ENCODE measurements around the gene RNFT2. TPM values are rescaled to one million over a fixed set of nuclear protein-coding genes. Genes with fewer than 3 reads are reported as not detected.

RNFT2 gene
- total and polyA plus RNA-seq, 2 donors from 2014 or later = 4.3 to 6.8 TPM

- Histone ChIP-seq H3K4me3 (ENCODE audit: low read length in 3 of 3) (peak overlapping the region; percentile 64 to 93 (median 84)), H3K27me3 (ENCODE audit: control insufficient read depth, insufficient read depth, low read length) (no peaks in the 10 kb centered on the region), H3K4me1 (ENCODE audit: control insufficient read depth in 2 of 3, insufficient read depth in 2 of 3, low read depth in 1 of 3, low read length in 3 of 3) (peaks cover 3 to 9% (median 4%) of the 10 kb centered on the region in 3 donors), H3K9me3 (ENCODE audit: control insufficient read depth in 2 of 3, insufficient read depth in 1 of 3, low read length in 3 of 3) (no peaks in the 10 kb centered on the region), H3K36me3 (ENCODE audit: control insufficient read depth in 2 of 3, insufficient read depth in 3 of 3, low read length in 3 of 3) (no peaks in the 10 kb centered on the region), H3K9ac (ENCODE audit: low read length in 3 of 3) (peak overlapping the region; percentile 30 to 99 (median 93)), H3K27ac (ENCODE audit: low read depth in 2 of 2, low read length in 2 of 2) (peak overlapping the region; percentile 85 to 98)
- DNase-seq (peak; percentile 93 to 97 (median 97)), FAIRE-seq (no peak)
- TF ChIP-seq CTCF (IDR thresholded peaks at IDR 0.05; ENCODE audit: borderline replicate concordance, extremely low read depth, insufficient read depth) = no peak
- intact Hi-C loops (cut with DNase I) = no loop called here
Measured at GRCh38 chr12:116818948-116819832, 81.1 kb downstream of the RNFT2 start.

GRCh38 chr12:116820064-116820656, 82.0 kb downstream of the RNFT2 start:
- no peaks in the 10 kb centered on the region for H3K27me3 ChIP-seq (ENCODE audit: control insufficient read depth, insufficient read depth, low read length)
- FAIRE-seq (no peak), DNase-seq (peak in 1 of 5 donors; percentile 58)
- H3K4me3 ChIP-seq (ENCODE audit: low read length in 3 of 3) = peak overlapping the region in 1 of 3 donors; percentile 84
- H3K9ac ChIP-seq (ENCODE audit: low read length in 3 of 3) = no peak overlapping the region
- H3K4me1 ChIP-seq (ENCODE audit: control insufficient read depth in 2 of 3, insufficient read depth in 2 of 3, low read depth in 1 of 3, low read length in 3 of 3) = peaks cover 3 to 9% (median 4%) of the 10 kb centered on the region in 3 donors
- TF ChIP-seq CTCF (IDR thresholded peaks at IDR 0.05; ENCODE audit: borderline replicate concordance, extremely low read depth, insufficient read depth) = no peak
- intact Hi-C loops (cut with DNase I) = no loop called here
- no peaks in the 10 kb centered on the region for H3K36me3 ChIP-seq (ENCODE audit: control insufficient read depth in 2 of 3, insufficient read depth in 3 of 3, low read length in 3 of 3)
- no peak overlapping the region for H3K27ac ChIP-seq (ENCODE audit: low read depth in 2 of 2, low read length in 2 of 2)
- H3K9me3 ChIP-seq (ENCODE audit: control insufficient read depth in 2 of 3, insufficient read depth in 1 of 3, low read length in 3 of 3) = peaks cover 0 to 4% (median 0%) of the 10 kb centered on the region in 3 donors

- Histone ChIP-seq H3K4me1 (ENCODE audit: control insufficient read depth in 2 of 3, insufficient read depth in 2 of 3, low read depth in 1 of 3, low read length in 3 of 3) (peaks cover 3 to 9% (median 4%) of the 10 kb centered on the region in 3 donors), H3K9ac (ENCODE audit: low read length in 3 of 3) (no peak overlapping the region), H3K9me3 (ENCODE audit: control insufficient read depth in 2 of 3, insufficient read depth in 1 of 3, low read length in 3 of 3) (peaks cover 0 to 4% (median 0%) of the 10 kb centered on the region in 3 donors), H3K27me3 (ENCODE audit: control insufficient read depth, insufficient read depth, low read length) (no peaks in the 10 kb centered on the region), H3K4me3 (ENCODE audit: low read length in 3 of 3) (no peak overlapping the region), H3K27ac (ENCODE audit: low read depth in 2 of 2, low read length in 2 of 2) (no peak overlapping the region), H3K36me3 (ENCODE audit: control insufficient read depth in 2 of 3, insufficient read depth in 3 of 3, low read length in 3 of 3) (no peaks in the 10 kb centered on the region)
- intact Hi-C loops (cut with DNase I) = no loop called here
- no peak for FAIRE-seq
- DNase-seq = peak in 1 of 5 donors; percentile 66
- no peak for TF ChIP-seq CTCF (IDR thresholded peaks at IDR 0.05; ENCODE audit: borderline replicate concordance, extremely low read depth, insufficient read depth)
Measured at GRCh38 chr12:116821291-116821690, 83.2 kb downstream of the RNFT2 start.

Data from kidney (tissue), 14 donors.